Stimulated activated naive B cell treated with anti-CD40 and anti-IgM and Interleukin-4, amounts not matched to agents 10 μg/mL and 1 μg/mL and 100 μg/mL, for 72 hours (primary cell): ENCODE results near the gene IL12RB2.
"Not testable (repeated sequence)": the region's sequence is repeated elsewhere in the genome, so short reads cannot be mapped to it uniquely, and the experiment has no call there.

ENCODE experiments used
- ATAC-seq, 2 donors: fragments of 150-1000 bp; cut with Tn5 transposase; replicated peaks; 2 replicates each; pipeline ENCODE4 v1.10.0; 2021; ENCODE audit warnings: moderate library complexity in 1 of 2
- DNase-seq: peaks from one replicate; pipeline ENCODE4 v3.0.0; 2021
- H3K27ac Mint-ChIP-seq: one replicate; pipeline ENCODE4 v1.8.0; 2022; ENCODE audit warnings: mild to moderate bottlenecking, mixed read lengths
- H3K27me3 Mint-ChIP-seq, 2 donors: one replicate each; pipeline ENCODE4 v1.8.0; 2022; ENCODE audit warnings: mixed read lengths in 2 of 2
- H3K36me3 Mint-ChIP-seq, 2 donors: one replicate each; pipeline ENCODE4 v1.8.0; 2022; ENCODE audit warnings: mixed read lengths in 2 of 2, mild to moderate bottlenecking in 1 of 2
- H3K4me1 Mint-ChIP-seq, 2 donors: one replicate each; pipeline ENCODE4 v1.8.0; 2022; ENCODE audit warnings: mixed read lengths in 2 of 2, mild to moderate bottlenecking in 1 of 2
- H3K4me3 Mint-ChIP-seq, 2 donors: one replicate each; pipeline ENCODE4 v1.8.0; 2022; ENCODE audit warnings: mild to moderate bottlenecking in 2 of 2, mixed read lengths in 2 of 2, moderate library complexity in 1 of 2
- H3K9me3 Mint-ChIP-seq, 2 donors: one replicate each; pipeline ENCODE4 v1.8.0; 2022; ENCODE audit warnings: mixed read lengths in 2 of 2, mild to moderate bottlenecking in 1 of 2

IL12RB2 gene

DNA sequence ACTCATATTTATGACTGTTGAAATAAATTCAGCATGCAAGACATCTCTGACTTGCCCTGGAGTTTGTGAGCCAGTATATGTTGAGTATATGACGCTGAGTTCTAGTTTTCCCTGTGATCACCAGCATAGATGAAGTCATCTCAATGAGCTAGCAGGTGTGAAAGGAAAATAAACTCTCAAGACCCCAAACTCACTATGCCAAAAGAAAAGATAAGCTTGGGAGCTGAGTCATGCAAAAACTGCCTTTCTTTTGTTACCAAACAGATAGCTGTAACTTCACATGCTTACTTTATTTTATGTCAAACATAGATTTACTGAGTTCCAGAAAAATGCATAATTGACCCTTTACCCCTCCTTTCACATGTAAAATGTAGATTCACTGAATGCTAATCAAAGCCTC is 69.6 kb downstream of the IL12RB2 start:
- peaks cover 42 to 49% of the 10 kb centered on the region in 2 donors for H3K36me3 Mint-ChIP-seq
- peaks cover 0 to 2% of the 10 kb centered on the region in 2 donors for H3K4me1 Mint-ChIP-seq
- H3K27ac Mint-ChIP-seq = no peak overlapping the region
- H3K9me3 Mint-ChIP-seq = peaks cover 0 to 4% of the 10 kb centered on the region in 2 donors
- ATAC-seq (no peak), DNase-seq (no peak)
- no peaks in the 10 kb centered on the region for H3K27me3 Mint-ChIP-seq
- H3K4me3 Mint-ChIP-seq = no peak overlapping the region

DNA sequence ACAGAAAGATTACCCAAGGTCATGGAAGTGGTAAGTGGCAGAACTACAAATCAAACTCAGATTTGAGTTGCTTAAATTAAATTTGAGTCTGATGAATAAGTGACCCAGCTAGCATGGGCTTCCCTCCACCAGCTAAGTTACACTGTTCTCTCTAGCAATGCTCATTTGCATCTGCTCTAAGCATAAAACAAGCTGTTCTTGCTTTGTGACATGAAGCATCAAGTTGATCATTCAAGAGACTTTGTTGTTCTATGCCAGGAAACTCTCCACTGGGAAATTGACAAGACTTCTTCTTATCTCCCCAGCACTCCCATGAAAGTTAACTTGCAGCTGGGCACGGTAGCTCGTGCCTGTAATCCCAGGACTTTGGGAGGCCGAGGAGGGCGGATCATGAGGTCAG is 73.5 kb downstream of the IL12RB2 start:
- Mint-ChIP-seq H3K4me1 (peaks cover 0 to 3% of the 10 kb centered on the region in 2 donors), H3K9me3 (peaks cover 18 to 31% of the 10 kb centered on the region in 2 donors), H3K4me3 (no peak overlapping the region), H3K27me3 (no peaks in the 10 kb centered on the region), H3K27ac (no peak overlapping the region), H3K36me3 (peaks cover 72 to 79% of the 10 kb centered on the region in 2 donors)
- DNase-seq (no peak), ATAC-seq (no peak)

DNA sequence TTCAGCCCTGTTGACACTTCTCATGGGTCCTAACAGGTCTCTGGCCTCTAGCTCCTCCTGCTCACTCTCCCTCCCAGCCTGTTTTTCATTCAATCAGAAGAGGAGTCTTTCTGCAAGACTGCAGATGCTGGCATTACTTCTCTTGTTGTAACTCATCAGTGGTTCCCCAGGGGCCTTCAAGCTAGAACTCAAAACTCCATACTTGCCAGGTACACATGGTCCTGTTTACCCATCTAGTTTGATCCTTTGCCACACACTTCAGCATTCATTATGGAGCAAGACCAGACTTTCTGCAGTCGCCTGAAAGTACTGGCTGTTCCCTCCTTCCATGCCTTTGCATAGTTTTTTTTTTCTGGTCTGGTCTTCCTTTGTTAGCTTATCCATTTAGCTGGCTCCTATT is 74.6 kb downstream of the IL12RB2 start:
- Mint-ChIP-seq H3K9me3 (peaks cover 20 to 33% of the 10 kb centered on the region in 2 donors), H3K4me3 (no peak overlapping the region), H3K27me3 (no peaks in the 10 kb centered on the region), H3K27ac (no peak overlapping the region), H3K36me3 (peaks cover 68 to 72% of the 10 kb centered on the region in 2 donors), H3K4me1 (peaks cover 0 to 3% of the 10 kb centered on the region in 2 donors)
- ATAC-seq = no peak
- no peak for DNase-seq

DNA sequence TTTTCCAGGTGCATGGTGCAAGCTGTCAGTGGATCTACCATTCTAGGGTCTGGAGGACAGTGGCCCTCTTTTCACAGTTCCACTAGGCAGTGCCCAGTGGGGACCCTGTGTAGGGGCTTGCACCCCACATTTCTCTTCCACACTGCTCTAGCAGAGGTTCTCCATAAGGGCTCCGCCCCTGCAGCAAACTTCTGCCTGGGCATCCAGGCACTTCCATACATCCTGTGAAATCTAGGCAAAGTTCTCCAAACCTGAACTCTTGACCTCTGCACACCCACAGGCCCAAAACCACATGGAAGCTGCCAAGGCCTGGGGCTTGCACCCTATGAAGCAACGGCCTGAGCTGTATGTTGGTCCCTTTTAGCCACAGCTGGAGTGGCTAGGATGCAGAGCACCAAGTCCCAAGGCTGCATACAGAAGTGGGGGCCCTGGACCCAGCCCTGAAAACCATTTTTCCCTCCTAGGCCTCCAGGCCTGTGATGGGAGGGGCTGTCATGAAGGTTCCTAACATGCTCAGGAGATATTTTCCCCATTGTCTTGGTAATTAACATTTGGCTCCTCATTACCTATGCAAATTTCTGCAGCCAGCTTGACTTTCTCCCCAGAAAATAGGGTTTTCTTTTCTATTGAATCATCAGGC is 76.4 kb downstream of the IL12RB2 start:
- H3K27me3 Mint-ChIP-seq = no peaks in the 10 kb centered on the region
- DNase-seq = no peak
- no peak for ATAC-seq
- H3K4me1 Mint-ChIP-seq = peaks cover 0 to 3% of the 10 kb centered on the region in 2 donors
- no peak overlapping the region for H3K27ac Mint-ChIP-seq
- no peak overlapping the region for H3K4me3 Mint-ChIP-seq
- peaks cover 20 to 33% of the 10 kb centered on the region in 2 donors for H3K9me3 Mint-ChIP-seq
- peaks cover 62 to 65% of the 10 kb centered on the region in 2 donors for H3K36me3 Mint-ChIP-seq

DNA sequence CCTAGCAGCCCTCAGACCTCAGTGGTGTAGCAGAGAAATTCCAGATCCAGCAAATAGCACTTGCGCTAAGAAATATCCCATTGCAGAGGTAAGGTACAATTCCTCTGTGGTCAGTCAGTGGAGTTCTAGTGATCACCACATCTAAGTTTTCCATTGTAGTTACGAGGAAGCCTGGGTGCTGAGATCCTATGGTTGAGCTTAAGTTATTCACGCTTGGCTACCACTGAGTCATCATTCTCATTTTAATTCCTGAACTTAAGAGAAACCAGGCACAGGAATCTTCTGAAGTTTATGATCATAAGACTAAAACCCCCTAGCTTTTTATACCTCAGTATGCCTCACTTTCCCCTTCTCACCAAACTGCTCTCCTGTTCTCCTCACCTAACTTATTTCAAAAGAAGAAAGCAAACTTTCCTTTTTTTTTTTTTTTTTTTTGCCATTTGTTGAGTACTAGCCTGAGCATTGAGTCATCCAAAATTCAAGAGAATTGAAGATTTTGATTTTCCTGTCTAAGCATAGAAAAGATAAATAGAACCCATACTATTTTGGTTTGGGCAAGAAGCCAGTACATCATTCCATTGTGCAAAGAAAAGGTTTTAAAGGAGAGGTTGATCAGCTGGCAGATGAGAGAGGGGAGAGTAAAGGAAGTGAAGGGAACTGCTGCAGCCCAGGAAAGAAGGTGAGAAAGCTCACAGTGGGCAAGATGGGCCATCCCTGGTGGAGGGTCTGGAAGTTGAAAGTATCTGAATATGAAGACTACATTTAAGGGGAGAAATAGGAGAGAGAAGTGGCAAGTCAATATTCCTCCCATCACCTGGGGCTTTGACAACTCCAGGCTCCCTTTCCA is 82.6 kb downstream of the IL12RB2 start:
- ATAC-seq (no peak), DNase-seq (no peak)
- Mint-ChIP-seq H3K4me3 (no peak overlapping the region), H3K27me3 (no peaks in the 10 kb centered on the region), H3K36me3 (peaks cover 47 to 49% of the 10 kb centered on the region in 2 donors), H3K4me1 (peaks cover 5 to 12% of the 10 kb centered on the region in 2 donors), H3K9me3 (peaks cover 3 to 5% of the 10 kb centered on the region in 2 donors), H3K27ac (no peak overlapping the region)

DNA sequence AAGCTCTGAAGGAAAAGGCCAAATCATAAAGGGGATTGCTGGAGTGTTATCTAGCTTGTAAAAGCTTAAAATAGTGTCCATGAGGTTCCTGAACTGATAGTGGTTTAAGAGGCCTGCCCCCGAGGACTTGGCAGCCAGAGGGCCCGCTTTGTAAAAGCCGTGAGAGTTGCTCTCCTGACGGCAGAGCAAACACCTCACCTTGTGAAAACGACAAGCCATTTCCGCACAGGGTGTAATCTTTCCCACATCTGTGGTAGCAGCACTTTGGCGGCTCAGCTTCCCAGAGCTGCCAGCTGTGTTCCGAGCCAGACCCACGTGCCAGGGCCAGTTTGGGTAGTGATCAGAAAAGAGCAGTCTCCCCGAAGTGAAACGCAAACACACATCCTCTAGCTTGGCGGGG is 85.6 kb downstream of the IL12RB2 start:
- Mint-ChIP-seq H3K36me3 (peaks cover 55 to 57% of the 10 kb centered on the region in 2 donors), H3K9me3 (no peaks in the 10 kb centered on the region), H3K27ac (no peak overlapping the region), H3K4me1 (peaks cover 5 to 12% of the 10 kb centered on the region in 2 donors), H3K27me3 (no peaks in the 10 kb centered on the region), H3K4me3 (no peak overlapping the region)
- ATAC-seq (no peak), DNase-seq (no peak)

DNA sequence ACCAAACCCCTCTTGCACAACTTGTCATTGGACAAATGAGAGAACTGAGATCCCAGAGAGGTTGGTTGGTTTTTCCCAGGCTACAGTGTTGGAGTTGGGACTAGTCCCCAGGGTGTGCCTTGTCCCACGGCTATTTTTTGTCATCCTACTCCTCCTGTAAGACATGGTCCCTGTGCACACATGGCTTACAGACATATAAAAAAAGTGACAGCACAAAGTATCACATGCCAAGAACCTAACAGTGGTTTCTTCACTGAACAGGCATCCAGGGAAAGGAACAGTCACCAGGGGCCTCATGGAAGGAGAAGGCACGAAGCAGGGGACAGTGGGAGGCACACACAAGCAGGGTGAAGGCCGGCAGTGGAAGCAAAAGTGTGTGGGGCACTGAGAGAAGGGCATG is 86.1 kb downstream of the IL12RB2 start:
- no peak for ATAC-seq
- H3K36me3 Mint-ChIP-seq = peaks cover 57 to 59% of the 10 kb centered on the region in 2 donors

DNA sequence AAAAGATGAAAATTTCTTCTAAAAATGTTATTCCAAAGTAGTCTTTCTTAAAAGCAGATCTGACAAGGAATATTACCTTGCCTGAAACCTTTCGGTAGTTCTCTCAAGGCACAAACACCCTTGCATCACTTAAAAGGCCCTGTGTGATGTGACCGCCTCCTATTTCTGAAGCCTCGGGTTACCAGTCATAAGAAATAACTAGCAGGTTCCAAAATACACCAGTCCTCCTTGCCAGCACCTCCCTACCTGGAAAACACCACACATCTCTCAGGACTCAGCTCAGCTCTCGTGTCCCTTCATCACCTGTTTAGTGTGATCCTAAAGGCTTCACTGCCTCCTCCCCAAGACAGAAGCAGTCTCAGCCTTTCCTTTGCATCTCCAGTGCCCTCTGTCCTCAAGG is 86.9 kb downstream of the IL12RB2 start:
- H3K9me3 Mint-ChIP-seq = no peaks in the 10 kb centered on the region
- H3K36me3 Mint-ChIP-seq = peaks cover 59 to 63% of the 10 kb centered on the region in 2 donors
- no peaks in the 10 kb centered on the region for H3K27me3 Mint-ChIP-seq

More for the DNA sequence above, 86.1 kb downstream of the IL12RB2 start:
- Mint-ChIP-seq H3K27ac (no peak overlapping the region), H3K4me3 (no peak overlapping the region), H3K4me1 (peaks cover 5 to 12% of the 10 kb centered on the region in 2 donors), H3K9me3 (no peaks in the 10 kb centered on the region), H3K27me3 (no peaks in the 10 kb centered on the region)
- DNase-seq = no peak

DNA sequence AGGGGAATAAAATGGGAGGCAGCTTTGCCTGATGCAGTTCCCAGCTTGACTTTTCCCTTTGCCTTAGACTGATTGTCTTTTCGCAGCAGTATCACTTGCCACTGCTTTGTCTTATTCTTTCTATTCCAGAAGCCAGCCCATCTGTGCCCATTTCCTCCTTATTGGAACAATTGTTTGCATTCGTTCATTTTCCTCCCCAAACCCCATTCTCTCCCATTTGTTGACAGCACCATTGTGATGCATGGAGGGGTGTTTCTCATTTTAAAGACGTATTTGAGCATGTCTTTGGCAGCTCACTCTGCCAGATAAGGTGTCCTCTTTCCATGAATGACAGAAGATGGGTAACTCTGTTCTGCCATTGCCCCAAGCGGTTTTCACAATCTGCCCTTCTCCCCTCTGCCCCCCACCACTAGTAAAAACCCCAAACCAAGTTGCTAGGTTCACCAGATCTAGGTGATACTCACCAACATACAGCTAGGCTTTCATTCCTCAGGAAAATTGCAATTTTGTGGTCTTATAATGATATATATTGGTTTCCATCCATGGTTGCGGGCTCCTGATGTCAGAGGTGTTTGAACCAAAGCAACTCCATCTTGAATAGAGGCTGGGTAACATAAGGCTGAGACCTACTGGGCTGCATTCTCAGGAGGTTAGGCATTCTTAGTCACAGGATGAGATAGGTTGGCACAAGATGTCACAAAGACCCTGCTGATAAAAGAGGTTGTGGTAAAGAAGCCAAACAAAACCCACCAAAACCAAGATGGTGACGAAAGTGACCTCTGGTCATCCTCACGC is 91.7 kb downstream of the IL12RB2 start:
- ATAC-seq (no peak), DNase-seq (no peak)
- Mint-ChIP-seq H3K9me3 (peaks cover 3 to 7% of the 10 kb centered on the region in 2 donors), H3K36me3 (peaks cover 36 to 53% of the 10 kb centered on the region in 2 donors), H3K27ac (no peak overlapping the region), H3K4me1 (peaks cover 4 to 14% of the 10 kb centered on the region in 2 donors), H3K4me3 (no peak overlapping the region), H3K27me3 (no peaks in the 10 kb centered on the region)

More for the DNA sequence above, 86.9 kb downstream of the IL12RB2 start:
- DNase-seq (no peak), ATAC-seq (no peak)
- Mint-ChIP-seq H3K4me1 (peaks cover 5 to 12% of the 10 kb centered on the region in 2 donors), H3K27ac (no peak overlapping the region), H3K4me3 (no peak overlapping the region)

DNA sequence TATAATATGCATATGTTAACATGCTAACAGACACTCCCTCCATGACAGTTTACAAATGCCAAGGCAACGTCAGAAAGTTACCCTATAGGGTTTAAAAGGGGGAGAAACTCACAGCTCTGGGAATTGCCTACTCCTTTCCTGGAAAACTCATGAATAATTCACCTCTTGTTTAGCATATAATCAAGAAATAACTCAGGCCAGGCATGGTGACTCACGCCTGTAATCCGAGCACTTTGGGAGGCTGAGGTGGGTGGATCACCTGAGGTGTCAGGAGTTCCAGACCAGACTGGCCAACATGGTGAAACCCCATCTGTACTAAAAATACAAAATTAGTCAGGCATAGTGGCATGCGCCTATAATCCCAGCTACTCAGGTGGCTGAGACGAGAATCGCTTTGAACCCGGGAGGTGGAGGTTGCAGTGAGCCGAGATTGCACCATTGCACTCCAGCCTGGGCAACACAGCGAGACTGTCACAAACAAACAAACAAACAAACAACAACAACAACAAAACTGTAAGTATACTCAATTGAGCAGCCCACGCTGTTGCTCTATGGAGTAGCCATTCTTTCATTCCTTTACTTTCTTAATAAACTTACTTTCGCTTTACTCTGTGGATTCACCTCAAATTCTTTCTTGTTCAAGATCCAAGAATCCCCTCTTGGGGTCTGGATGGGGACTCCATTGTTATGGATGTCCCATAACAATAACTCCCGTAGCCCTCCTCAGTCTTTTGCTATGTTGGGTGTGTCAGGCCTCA is 92.5 kb downstream of the IL12RB2 start:
- DNase-seq = peak; percentile 9
- peak in 1 of 2 donors; percentile 39 for ATAC-seq
- Mint-ChIP-seq H3K4me1 (peaks cover 4 to 14% of the 10 kb centered on the region in 2 donors), H3K27ac (peak overlapping the region; percentile 25), H3K36me3 (peaks cover 30 to 47% of the 10 kb centered on the region in 2 donors)
- H3K27me3 Mint-ChIP-seq, H3K4me3 Mint-ChIP-seq, H3K9me3 Mint-ChIP-seq: not testable (repeated sequence)

DNA sequence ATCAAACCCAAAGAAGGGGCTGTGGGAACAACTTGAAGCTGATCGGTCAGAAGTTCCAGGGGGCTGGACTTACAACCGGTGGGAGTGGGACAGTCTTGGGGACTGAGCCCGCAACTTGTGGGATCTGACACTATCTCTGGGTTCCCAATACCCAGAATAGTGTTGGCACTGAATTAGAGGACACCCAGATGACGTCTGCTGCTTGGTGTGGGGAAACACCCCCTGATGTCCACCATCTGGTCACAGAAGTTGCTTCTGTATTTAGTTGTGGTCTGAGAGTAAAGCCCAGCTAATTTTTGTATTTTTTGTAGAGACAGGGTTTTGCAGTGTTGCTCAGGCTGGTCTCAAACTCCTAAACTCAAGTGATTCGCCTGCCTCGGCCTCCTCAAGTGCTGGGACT is 93.8 kb downstream of the IL12RB2 start:
- no peaks in the 10 kb centered on the region for H3K27me3 Mint-ChIP-seq

DNA sequence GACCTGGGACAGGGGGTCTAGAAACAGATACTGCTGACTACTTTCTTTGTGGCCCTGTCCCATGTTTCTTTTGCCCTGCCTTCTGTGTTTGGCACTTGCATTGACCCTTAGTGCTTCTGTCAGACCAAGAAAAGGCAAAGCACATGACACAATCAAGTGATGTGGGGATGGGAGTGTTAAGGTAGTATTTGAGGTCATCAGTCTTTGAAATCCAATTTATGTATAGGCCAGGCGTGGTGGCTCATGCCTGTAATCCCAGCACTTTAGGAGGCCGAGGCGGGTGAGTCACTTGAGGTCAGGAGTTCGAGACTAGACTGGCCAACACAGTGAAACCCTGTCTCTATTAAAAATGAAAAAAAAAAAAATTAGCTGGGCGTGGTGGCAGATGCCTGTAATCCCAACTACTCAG is 96.5 kb downstream of the IL12RB2 start:
- H3K4me1 Mint-ChIP-seq = peaks cover 4 to 14% of the 10 kb centered on the region in 2 donors
- DNase-seq (no peak), ATAC-seq (no peak)
- H3K9me3 Mint-ChIP-seq = peaks cover 3 to 7% of the 10 kb centered on the region in 2 donors
- H3K27ac Mint-ChIP-seq = no peak overlapping the region
- H3K36me3 Mint-ChIP-seq = peaks cover 14 to 22% of the 10 kb centered on the region in 2 donors
- H3K4me3 Mint-ChIP-seq = no peak overlapping the region
- H3K27me3 Mint-ChIP-seq = no peaks in the 10 kb centered on the region

More for the DNA sequence above, 93.8 kb downstream of the IL12RB2 start:
- Mint-ChIP-seq H3K36me3 (peaks cover 24 to 38% of the 10 kb centered on the region in 2 donors), H3K9me3 (peaks cover 3 to 7% of the 10 kb centered on the region in 2 donors), H3K4me3 (no peak overlapping the region), H3K27ac (no peak overlapping the region), H3K4me1 (peaks cover 4 to 14% of the 10 kb centered on the region in 2 donors)
- DNase-seq = no peak
- no peak for ATAC-seq

DNA sequence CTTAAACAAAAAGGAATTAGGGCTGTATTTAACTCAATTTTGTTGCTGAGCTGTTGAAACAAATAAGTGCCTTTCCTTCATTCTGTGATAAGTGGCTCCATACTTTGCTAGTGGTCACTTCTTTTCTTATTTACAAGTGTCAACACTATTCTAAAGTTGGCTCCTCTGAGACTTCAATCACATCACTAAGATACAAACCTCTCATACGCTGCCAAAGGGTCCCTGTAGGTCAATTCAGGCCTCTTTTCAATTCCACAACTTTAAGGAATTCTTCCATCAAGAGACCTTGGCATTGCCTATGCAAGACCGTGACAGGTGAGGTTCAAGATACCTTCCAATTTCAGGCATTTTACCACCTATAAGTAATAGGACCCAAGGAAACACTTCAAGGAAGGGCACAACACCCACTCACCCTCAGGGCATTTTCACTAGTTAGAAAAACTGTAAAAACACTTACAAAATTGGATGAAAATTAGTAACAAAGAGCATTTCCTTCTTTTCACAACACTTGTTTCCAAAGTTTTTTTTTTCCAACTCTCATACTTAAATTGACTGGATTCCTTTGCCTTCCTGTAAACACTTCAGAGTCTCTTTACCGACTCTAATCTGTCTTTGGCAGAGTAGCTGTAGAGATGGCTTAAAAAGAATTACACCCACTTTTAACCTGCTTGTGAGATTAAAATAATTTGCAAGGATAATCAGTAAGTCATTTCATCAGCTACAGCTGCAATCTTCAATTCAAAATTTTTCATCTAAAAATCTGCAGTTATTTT is 98.0 kb downstream of the IL12RB2 start:
- Mint-ChIP-seq H3K9me3 (peaks cover under 1 to 4% of the 10 kb centered on the region in 2 donors), H3K4me3 (no peak overlapping the region), H3K36me3 (peaks cover 19 to 30% of the 10 kb centered on the region in 2 donors), H3K4me1 (peaks cover 1 to 7% of the 10 kb centered on the region in 2 donors), H3K27me3 (no peaks in the 10 kb centered on the region), H3K27ac (no peak overlapping the region)
- DNase-seq (no peak), ATAC-seq (no peak)
